HEK293T (cell line): ENCODE measurements around the gene MBNL3.

Experiments used
- ARNT ChIP-seq: fragments of 450-650 bp; IDR thresholded peaks from 2 replicates; pipeline ENCODE4 v1.6.1; 2017; ENCODE audit warnings: mild to moderate bottlenecking
- BHLHE40 ChIP-seq: fragments of 450-650 bp; IDR thresholded peaks from 2 replicates; pipeline ENCODE4 v1.6.1; 2016; ENCODE audit warnings: mild to moderate bottlenecking, moderate library complexity, borderline replicate concordance
- CTBP1 ChIP-seq: fragments of 450-650 bp; IDR thresholded peaks from 2 replicates; pipeline ENCODE4 v1.6.1; 2016; ENCODE audit warnings: borderline replicate concordance
- ELF4 ChIP-seq: fragments of 450-650 bp; IDR thresholded peaks from 2 replicates; pipeline ENCODE4 v1.6.1; 2017; ENCODE audit warnings: antibody characterized with exemption
- FOXA1 ChIP-seq: fragments of 450-650 bp; IDR thresholded peaks from 2 replicates; pipeline ENCODE4 v1.6.1; 2016; ENCODE audit warnings: mild to moderate bottlenecking
- FOXK2 ChIP-seq: fragments of 450-650 bp; IDR thresholded peaks from 2 replicates; pipeline ENCODE4 v1.6.1; 2016; ENCODE audit warnings: mild to moderate bottlenecking
- FOXM1 ChIP-seq: fragments of 450-650 bp; IDR thresholded peaks from 2 replicates; pipeline ENCODE4 v1.6.1; 2017; ENCODE audit warnings: mild to moderate bottlenecking, borderline replicate concordance
- HDGF ChIP-seq: fragments of 450-650 bp; IDR thresholded peaks from 2 replicates; pipeline ENCODE4 v1.6.1; 2017; ENCODE audit warnings: antibody characterized with exemption, borderline replicate concordance
- L3MBTL2 ChIP-seq: fragments of 450-650 bp; conservative IDR thresholded peaks from 2 replicates; pipeline ENCODE4 v1.6.1; 2016; ENCODE audit warnings: mild to moderate bottlenecking
- NFRKB ChIP-seq: fragments of 450-650 bp; IDR thresholded peaks from 2 replicates; pipeline ENCODE4 v1.6.1; 2016; ENCODE audit warnings: mild to moderate bottlenecking, moderate library complexity
- SP1 ChIP-seq: fragments of 450-650 bp; IDR thresholded peaks from 2 replicates; pipeline ENCODE4 v1.6.1; 2017
- SUZ12 ChIP-seq: fragments of 450-650 bp; IDR thresholded peaks from 2 replicates; pipeline ENCODE4 v1.6.1; 2016; ENCODE audit warnings: mild to moderate bottlenecking
- TARDBP ChIP-seq: fragments of 450-650 bp; IDR thresholded peaks from 2 replicates; pipeline ENCODE4 v1.6.1; 2016
- TF ChIP-seq, protein P1 (sequence below): fragments of 450-650 bp; IDR thresholded peaks from 2 replicates; pipeline ENCODE4 v1.6.1; 2016

DNA sequence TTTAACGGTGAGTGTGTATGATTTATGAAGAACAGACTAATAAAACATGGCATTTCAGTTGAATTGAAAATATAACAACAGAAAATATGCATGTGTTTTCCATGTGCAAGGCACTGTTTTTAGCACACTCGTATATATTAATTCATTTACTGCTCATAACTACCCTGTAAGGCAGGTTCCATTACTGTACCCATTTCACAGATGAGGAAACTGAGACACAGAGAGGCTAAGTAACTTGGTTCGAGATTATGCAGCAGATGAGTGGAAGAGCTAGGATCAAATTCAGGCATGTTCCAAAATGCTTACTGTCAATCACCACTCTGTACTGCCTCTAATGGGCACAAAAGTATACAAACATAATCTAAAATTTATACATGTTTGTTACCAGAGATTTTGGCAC is 20.4 kb downstream of the MBNL3 start:
- no peak for TF ChIP-seq L3MBTL2
- no peak for TF ChIP-seq TARDBP
- no peak for TF ChIP-seq SUZ12
- no peak for TF ChIP-seq FOXK2
- TF ChIP-seq FOXM1 = no peak
- no peak for TF ChIP-seq BHLHE40
- no peak for TF ChIP-seq CTBP1
- no peak for TF ChIP-seq FOXA1
- no peak for TF ChIP-seq NFRKB
- TF ChIP-seq, protein P1, sequence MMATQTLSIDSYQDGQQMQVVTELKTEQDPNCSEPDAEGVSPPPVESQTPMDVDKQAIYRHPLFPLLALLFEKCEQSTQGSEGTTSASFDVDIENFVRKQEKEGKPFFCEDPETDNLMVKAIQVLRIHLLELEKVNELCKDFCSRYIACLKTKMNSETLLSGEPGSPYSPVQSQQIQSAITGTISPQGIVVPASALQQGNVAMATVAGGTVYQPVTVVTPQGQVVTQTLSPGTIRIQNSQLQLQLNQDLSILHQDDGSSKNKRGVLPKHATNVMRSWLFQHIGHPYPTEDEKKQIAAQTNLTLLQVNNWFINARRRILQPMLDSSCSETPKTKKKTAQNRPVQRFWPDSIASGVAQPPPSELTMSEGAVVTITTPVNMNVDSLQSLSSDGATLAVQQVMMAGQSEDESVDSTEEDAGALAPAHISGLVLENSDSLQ = no peak
- no peak for TF ChIP-seq ARNT
- TF ChIP-seq ELF4 = no peak
- TF ChIP-seq SP1 = no peak
- no peak for TF ChIP-seq HDGF
